Suprapubic skin (tissue), 4 donors: ENCODE results near the gene NMT2.

Source experiments
- EP300 ChIP-seq: sonication (generic); formaldehyde crosslinking; IDR thresholded peaks from one replicate; pipeline ENCODE4 v1.6.1; 2017; ENCODE audit warnings: antibody characterized with exemption
- POLR2A ChIP-seq, 2 donors: fragments of 450-650 bp; IDR thresholded peaks; one replicate each; pipeline ENCODE4 v1.6.1; 2017; ENCODE audit warnings: antibody characterized with exemption in 2 of 2, mild to moderate bottlenecking in 2 of 2, moderate library complexity in 2 of 2
- POLR2AphosphoS5 ChIP-seq, 3 donors: sonication (generic); formaldehyde crosslinking; IDR thresholded peaks; one replicate each; pipeline ENCODE4 v1.6.1; 2017; ENCODE audit warnings: antibody characterized with exemption in 3 of 3
- TF ChIP-seq, protein P1 (sequence below), 2 donors: fragments of 200-600 bp in 1 of 2; fragments of 450-650 bp in 1 of 2; sonication (generic) in 1 of 2; IDR thresholded peaks; one replicate each; pipeline ENCODE4 v1.5.1; 2016 to 2019; ENCODE audit warnings: antibody characterized with exemption in 2 of 2, mild to moderate bottlenecking in 1 of 2, moderate library complexity in 1 of 2

DNA sequence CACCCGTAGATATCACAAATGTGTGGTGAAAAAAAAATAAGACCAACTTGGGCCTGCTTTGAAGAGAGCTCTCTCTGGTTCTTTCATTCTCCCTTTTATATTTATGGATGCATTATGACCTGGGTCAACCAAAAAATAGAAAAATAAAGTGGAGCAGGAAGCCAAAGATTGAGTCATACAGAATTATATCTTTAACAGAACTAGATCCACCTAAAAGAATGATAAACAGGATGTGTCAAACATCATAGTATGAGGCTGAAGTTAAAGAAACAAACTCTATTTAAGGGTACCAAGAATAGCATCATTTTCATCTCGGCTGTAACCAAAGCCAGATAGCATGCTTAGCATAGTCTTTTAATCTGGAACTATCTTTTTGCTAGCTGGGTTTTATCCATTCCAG is 28.8 kb upstream of the NMT2 start:
- TF ChIP-seq, protein P1, sequence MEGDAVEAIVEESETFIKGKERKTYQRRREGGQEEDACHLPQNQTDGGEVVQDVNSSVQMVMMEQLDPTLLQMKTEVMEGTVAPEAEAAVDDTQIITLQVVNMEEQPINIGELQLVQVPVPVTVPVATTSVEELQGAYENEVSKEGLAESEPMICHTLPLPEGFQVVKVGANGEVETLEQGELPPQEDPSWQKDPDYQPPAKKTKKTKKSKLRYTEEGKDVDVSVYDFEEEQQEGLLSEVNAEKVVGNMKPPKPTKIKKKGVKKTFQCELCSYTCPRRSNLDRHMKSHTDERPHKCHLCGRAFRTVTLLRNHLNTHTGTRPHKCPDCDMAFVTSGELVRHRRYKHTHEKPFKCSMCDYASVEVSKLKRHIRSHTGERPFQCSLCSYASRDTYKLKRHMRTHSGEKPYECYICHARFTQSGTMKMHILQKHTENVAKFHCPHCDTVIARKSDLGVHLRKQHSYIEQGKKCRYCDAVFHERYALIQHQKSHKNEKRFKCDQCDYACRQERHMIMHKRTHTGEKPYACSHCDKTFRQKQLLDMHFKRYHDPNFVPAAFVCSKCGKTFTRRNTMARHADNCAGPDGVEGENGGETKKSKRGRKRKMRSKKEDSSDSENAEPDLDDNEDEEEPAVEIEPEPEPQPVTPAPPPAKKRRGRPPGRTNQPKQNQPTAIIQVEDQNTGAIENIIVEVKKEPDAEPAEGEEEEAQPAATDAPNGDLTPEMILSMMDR (IDR thresholded peaks at IDR 0.05) = no peak
- TF ChIP-seq POLR2AphosphoS5 (IDR thresholded peaks at IDR 0.05) (no peak), EP300 (no peak), POLR2A (IDR thresholded peaks at IDR 0.05) (no peak)
